Esophagus muscularis mucosa (tissue), 4 donors: ENCODE data around the gene PDLIM4. TPM values are rescaled to one million over a fixed set of nuclear protein-coding genes. Genes with fewer than 3 reads are reported as not detected.

Experiments
- DNase-seq: peaks from one replicate; pipeline ENCODE4 v3.0.0-alpha.2; 2017; ENCODE audit errors: extremely low spot score
- H3K27ac ChIP-seq, 4 donors: fragments of 200-600 bp; sonication (generic); replicated peaks in 1 of 4; 1 replicate in 3 of 4; 2 replicates in 1 of 4; pipeline ENCODE4 v1.5.1; 2016 to 2019; ENCODE audit warnings: mild to moderate bottlenecking in 1 of 4
- H3K27me3 ChIP-seq, 4 donors: fragments of 200-600 bp; sonication (generic); one replicate each; pipeline versions ENCODE4 v1.5.1 to v1.6.0; 2016 to 2019
- H3K36me3 ChIP-seq, 4 donors: fragments of 200-600 bp; sonication (generic); one replicate each; pipeline ENCODE4 v1.5.1; 2016 to 2019
- H3K4me1 ChIP-seq, 4 donors: fragments of 200-600 bp; sonication (generic); one replicate each; pipeline ENCODE4 v1.5.1; 2016 to 2019
- H3K4me3 ChIP-seq, 4 donors: fragments of 200-600 bp; sonication (generic); 1 replicate in 2 of 4; 2 replicates in 2 of 4; pipeline ENCODE4 v1.5.1; 2016 to 2019; ENCODE audit warnings: mild to moderate bottlenecking in 4 of 4, moderate library complexity in 1 of 4
- H3K9me3 ChIP-seq, 4 donors: fragments of 200-600 bp; sonication (generic); 1 replicate in 3 of 4; 2 replicates in 1 of 4; pipeline ENCODE4 v1.5.1; 2016 to 2019
- CTCF ChIP-seq, 3 experiments: fragments of 200-600 bp in 2 of 3; fragments of 450-650 bp in 1 of 3; sonication (generic) in 2 of 3; IDR thresholded peaks; one replicate each; pipeline ENCODE4 v1.5.1; 2017 to 2019; ENCODE audit warnings: antibody characterized with exemption in 3 of 3, mild to moderate bottlenecking in 2 of 3, moderate library complexity in 1 of 3
- EP300 ChIP-seq: sonication (generic); formaldehyde crosslinking; IDR thresholded peaks from one replicate; pipeline ENCODE4 v1.6.1; 2017; ENCODE audit warnings: antibody characterized with exemption
- POLR2A ChIP-seq: fragments of 450-650 bp; IDR thresholded peaks from one replicate; pipeline ENCODE4 v1.6.1; 2017; ENCODE audit warnings: antibody characterized with exemption, moderate library complexity, mild to moderate bottlenecking, low read depth
- POLR2AphosphoS5 ChIP-seq, 2 donors: sonication (generic); formaldehyde crosslinking; IDR thresholded peaks; one replicate each; pipeline ENCODE4 v1.6.1; 2017; ENCODE audit warnings: antibody characterized with exemption in 2 of 2
- WGBS: methylation state at CpG from one replicate; pipeline ENCODE4 v1.1.5; 2018; 5-methylcytosine and 5-hydroxymethylcytosine counted together
- intact Hi-C: fragments of 100-400 bp; cut with DNase I; formaldehyde crosslinking; loops from one replicate; pipeline ENCODE4 v1.15.1; 2023
- total RNA-seq, 4 donors: library from RNA; depleted of rRNA; stranded (reverse); fragments of >200 nt; gene quantifications; one replicate each; pipeline versions ENCODE4 v1.1.0 to v1.2.1, GENCODE V29; 2016

Gene PDLIM4
- total RNA-seq, 4 donors from 2014 or later: 59.4 to 199 (median 134) TPM

GRCh38 chr5:132218321-132218720 lies 39.2 kb upstream of the PDLIM4 start:
- peak overlapping the region in 2 of 4 donors; percentile 16 to 91 for H3K27ac ChIP-seq
- 83% methylated on average over 2 of the region's 4 CpGs for WGBS
- no peaks in the 10 kb centered on the region for H3K27me3 ChIP-seq
- no peak for DNase-seq
- no peak overlapping the region for H3K4me3 ChIP-seq
- peaks cover 67 to 71% (median 70%) of the 10 kb centered on the region in 4 donors for H3K4me1 ChIP-seq
- peaks cover 0 to 35% (median 22%) of the 10 kb centered on the region in 4 donors for H3K36me3 ChIP-seq
- TF ChIP-seq POLR2A: no peak
- TF ChIP-seq EP300: no peak
- TF ChIP-seq CTCF (IDR thresholded peaks at IDR 0.05): no peak
- TF ChIP-seq POLR2AphosphoS5 (IDR thresholded peaks at IDR 0.05): no peak
- H3K9me3 ChIP-seq: no peaks in the 10 kb centered on the region
- intact Hi-C loops: no loop called here

GRCh38 chr5:132219289-132219970 lies 38.1 kb upstream of the PDLIM4 start:
- no peak for DNase-seq
- no peaks in the 10 kb centered on the region for H3K9me3 ChIP-seq
- H3K27me3 ChIP-seq: no peaks in the 10 kb centered on the region
- H3K4me3 ChIP-seq: no peak overlapping the region
- peak overlapping the region in 2 of 4 donors; percentile 91 to 96 for H3K27ac ChIP-seq
- peaks cover 74 to 81% (median 77%) of the 10 kb centered on the region in 4 donors for H3K4me1 ChIP-seq
- WGBS: 88% methylated on average over 6 of the region's 6 CpGs
- no peak for TF ChIP-seq EP300
- TF ChIP-seq POLR2A: no peak
- no peak for TF ChIP-seq POLR2AphosphoS5 (IDR thresholded peaks at IDR 0.05)
- intact Hi-C loops: no loop called here
- peaks cover 0 to 25% (median 15%) of the 10 kb centered on the region in 4 donors for H3K36me3 ChIP-seq

- no peak for DNase-seq
- TF ChIP-seq POLR2A (no peak), EP300 (no peak), CTCF (IDR thresholded peaks at IDR 0.05) (no peak), POLR2AphosphoS5 (IDR thresholded peaks at IDR 0.05) (no peak)
- H3K4me1 ChIP-seq: peaks cover 74 to 81% (median 77%) of the 10 kb centered on the region in 4 donors
- no peak overlapping the region for H3K4me3 ChIP-seq
- peaks cover 0 to 21% (median 15%) of the 10 kb centered on the region in 4 donors for H3K36me3 ChIP-seq
- peak overlapping the region; percentile 29 to 96 (median 92) for H3K27ac ChIP-seq
- H3K9me3 ChIP-seq: no peaks in the 10 kb centered on the region
- 92% methylated on average over 1 of the region's 1 CpG for WGBS
- intact Hi-C loops: no loop called here
- H3K27me3 ChIP-seq: no peaks in the 10 kb centered on the region
Measured at GRCh38 chr5:132219981-132220380, 37.5 kb upstream of the PDLIM4 start.

GRCh38 chr5:132220491-132220890 lies 37.0 kb upstream of the PDLIM4 start:
- Histone ChIP-seq H3K27me3 (no peaks in the 10 kb centered on the region), H3K4me1 (peaks cover 74 to 81% (median 79%) of the 10 kb centered on the region in 4 donors), H3K36me3 (peaks cover 0 to 21% (median 15%) of the 10 kb centered on the region in 4 donors), H3K27ac (peak overlapping the region; percentile 75 to 96 (median 92)), H3K4me3 (no peak overlapping the region), H3K9me3 (no peaks in the 10 kb centered on the region)
- intact Hi-C loops: no loop called here
- TF ChIP-seq POLR2AphosphoS5 (IDR thresholded peaks at IDR 0.05): no peak
- TF ChIP-seq EP300: no peak
- no peak for TF ChIP-seq CTCF (IDR thresholded peaks at IDR 0.05)
- no peak for TF ChIP-seq POLR2A
- no peak for DNase-seq
- WGBS: 68% methylated on average over 2 of the region's 2 CpGs

GRCh38 chr5:132221781-132222648 lies 35.5 kb upstream of the PDLIM4 start:
- TF ChIP-seq CTCF (IDR thresholded peaks at IDR 0.05): peak; percentile 27 to 44 (median 28)
- TF ChIP-seq EP300: no peak
- no peak for TF ChIP-seq POLR2A
- peak; percentile 64 to 76 for TF ChIP-seq POLR2AphosphoS5 (IDR thresholded peaks at IDR 0.05)

More at GRCh38 chr5:132221781-132222648, 35.5 kb upstream of the PDLIM4 start:
- Histone ChIP-seq H3K27me3 (no peaks in the 10 kb centered on the region), H3K4me3 (no peak overlapping the region), H3K4me1 (peaks cover 84 to 95% (median 88%) of the 10 kb centered on the region in 4 donors), H3K9me3 (no peaks in the 10 kb centered on the region), H3K36me3 (peaks cover 0 to 14% (median 12%) of the 10 kb centered on the region in 4 donors), H3K27ac (peak overlapping the region; percentile 75 to 96 (median 92))
- WGBS: 29% methylated on average over 4 of the region's 7 CpGs
- DNase-seq: no peak
- intact Hi-C loops: no loop called here
